Right ventricle myocardium superior (tissue), 1 donor: Measurements from ENCODE around the gene PTPRN2. TPM values are rescaled to one million over a fixed set of nuclear protein-coding genes. Genes with fewer than 3 reads are reported as not detected.

ENCODE experiments used
- microRNA-seq: library from miRNA; unstranded; fragments of <30 nt; microRNA quantifications from one replicate; pipeline ENCODE4 v1.2.0, GENCODE V29; 2020
- total RNA-seq: library from RNA; stranded (reverse); fragmentation: NEBNext Ultra II Directional; extraction: Animal tissue kit (Norgen Biotek cat#: 25700); gene quantifications from one replicate; pipeline ENCODE4 v1.2.1, GENCODE V29; 2021
- donor health status: DM: no; HTN: yes; CAD: no; lungs with severe emphysema.

PTPRN2 gene
- total RNA-seq, 1 donor from 2014 or later = 1.2 TPM

Small RNA genes lying within 50 kb of the gene (microRNA-seq; reads per million reads assigned to microRNA genes)
- gene MIR153-2 (not detected), gene MIR5707 (not detected), gene MIR595 (not detected)

Other genes starting within 250 kb of the PTPRN2 start
- 5.6 TPM for gene NCAPG2, start 117.0 kb upstream of the PTPRN2 start, total RNA-seq
- 43.8 TPM for gene ESYT2, start 241.7 kb upstream of the PTPRN2 start, total RNA-seq